Fibroblast of the aortic adventitia (primary cell): Measurements from ENCODE around the gene NFIB. TPM values are rescaled to one million over a fixed set of nuclear protein-coding genes. Genes with fewer than 3 reads are reported as not detected.
A peak's percentile ranks its signal among the peaks of the same experiment; 100 is the strongest.

Experiments
- DNase-seq: peaks from one replicate; pipeline ENCODE4 v3.0.0-alpha.2; 2010; ENCODE audit warnings: low read depth
- H3K4me3 ChIP-seq: 2 replicates; pipeline ENCODE4 v1.5.1; 2011; ENCODE audit warnings: low read depth, mild to moderate bottlenecking, control low read depth, low read length, moderate library complexity
- total RNA-seq: library from RNA; depleted of rRNA; stranded (reverse); fragments of >200 nt; gene quantifications from 2 replicates; pipeline ENCODE4 v1.2.3, GENCODE V29; 2012; ENCODE audit warnings: low replicate concordance
- TF ChIP-seq, protein P1 (sequence below): IDR thresholded peaks from 2 replicates; pipeline ENCODE4 v1.5.1; 2011; ENCODE audit warnings: mild to moderate bottlenecking, low read length, control low read depth, inconsistent platforms; ENCODE audit not compliant: insufficient read depth

Gene NFIB
- total RNA-seq, 1 donor: 111 TPM

DNA sequence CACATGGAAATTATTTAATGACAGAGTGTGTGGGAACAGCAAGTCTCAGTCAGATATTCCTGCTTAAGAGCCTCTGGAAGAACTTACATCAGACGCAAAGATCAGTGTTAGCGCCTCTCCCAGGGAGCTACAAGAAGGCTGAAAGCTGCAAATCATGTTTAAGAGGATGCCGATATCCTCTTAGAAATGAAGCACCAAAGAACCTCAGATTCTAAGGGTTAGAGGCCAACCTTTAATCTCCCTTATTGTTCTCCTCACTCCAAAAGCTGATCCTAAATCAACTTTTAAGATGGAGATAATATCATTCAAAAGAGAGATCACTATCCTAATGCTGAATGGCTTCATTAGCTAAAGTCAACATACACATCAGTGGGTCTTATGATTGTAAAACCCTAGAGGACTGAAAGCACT is 160.6 kb downstream of the NFIB start:
- H3K4me3 ChIP-seq: no peak overlapping the region
- DNase-seq: peak; percentile 63
- TF ChIP-seq, protein P1, sequence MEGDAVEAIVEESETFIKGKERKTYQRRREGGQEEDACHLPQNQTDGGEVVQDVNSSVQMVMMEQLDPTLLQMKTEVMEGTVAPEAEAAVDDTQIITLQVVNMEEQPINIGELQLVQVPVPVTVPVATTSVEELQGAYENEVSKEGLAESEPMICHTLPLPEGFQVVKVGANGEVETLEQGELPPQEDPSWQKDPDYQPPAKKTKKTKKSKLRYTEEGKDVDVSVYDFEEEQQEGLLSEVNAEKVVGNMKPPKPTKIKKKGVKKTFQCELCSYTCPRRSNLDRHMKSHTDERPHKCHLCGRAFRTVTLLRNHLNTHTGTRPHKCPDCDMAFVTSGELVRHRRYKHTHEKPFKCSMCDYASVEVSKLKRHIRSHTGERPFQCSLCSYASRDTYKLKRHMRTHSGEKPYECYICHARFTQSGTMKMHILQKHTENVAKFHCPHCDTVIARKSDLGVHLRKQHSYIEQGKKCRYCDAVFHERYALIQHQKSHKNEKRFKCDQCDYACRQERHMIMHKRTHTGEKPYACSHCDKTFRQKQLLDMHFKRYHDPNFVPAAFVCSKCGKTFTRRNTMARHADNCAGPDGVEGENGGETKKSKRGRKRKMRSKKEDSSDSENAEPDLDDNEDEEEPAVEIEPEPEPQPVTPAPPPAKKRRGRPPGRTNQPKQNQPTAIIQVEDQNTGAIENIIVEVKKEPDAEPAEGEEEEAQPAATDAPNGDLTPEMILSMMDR: no peak

DNA sequence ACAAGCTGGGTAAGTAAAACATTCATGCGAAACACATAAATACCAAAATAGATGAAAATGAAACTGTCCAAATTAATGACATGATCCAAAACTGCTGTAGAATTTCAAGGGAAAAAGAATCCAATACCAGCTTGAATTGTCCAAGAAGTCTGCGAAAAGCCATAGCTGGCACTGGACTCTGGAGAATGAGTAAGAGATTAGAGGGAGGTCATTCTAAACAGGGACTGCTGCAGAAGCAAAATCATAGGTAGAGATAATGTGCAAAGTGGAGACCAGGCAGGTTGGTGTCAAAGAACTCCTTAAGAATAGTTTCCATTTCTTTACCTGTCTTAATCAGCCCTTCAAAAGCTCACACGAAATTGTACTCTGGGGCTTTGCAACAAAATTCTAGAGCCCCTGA is 162.5 kb downstream of the NFIB start:
- DNase-seq: peak; percentile 39
- H3K4me3 ChIP-seq: no peak overlapping the region
- TF ChIP-seq, protein P1: no peak

DNA sequence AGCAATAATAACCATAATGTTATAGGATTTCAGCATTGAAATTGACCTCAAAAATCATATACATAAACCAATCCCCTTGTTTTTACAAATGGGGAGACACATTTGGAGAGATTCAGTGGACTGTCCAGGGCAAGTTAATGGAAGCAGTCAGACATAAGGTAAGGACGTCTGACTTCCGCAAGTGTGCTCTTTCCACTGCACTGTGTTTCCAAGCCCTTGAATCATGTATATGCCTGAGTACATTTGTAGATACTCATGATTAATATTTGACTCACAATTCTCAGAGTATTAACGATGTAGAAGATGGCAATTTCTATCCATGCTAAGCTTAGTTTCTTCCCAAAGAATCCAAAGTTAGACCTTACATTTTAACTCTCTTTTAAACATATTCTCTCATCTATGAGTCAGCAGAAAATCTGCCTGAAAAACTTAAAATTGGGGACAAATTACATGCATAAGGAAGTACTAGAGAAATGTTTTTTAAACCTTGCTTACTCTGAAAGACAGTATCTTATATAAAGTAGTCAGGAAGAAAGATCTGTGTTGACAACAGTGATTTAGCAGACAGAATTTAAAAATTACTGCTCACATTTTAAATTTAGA is 165.3 kb downstream of the NFIB start:
- TF ChIP-seq, protein P1: no peak
- peak; percentile 38 for DNase-seq
- H3K4me3 ChIP-seq: no peak overlapping the region

DNA sequence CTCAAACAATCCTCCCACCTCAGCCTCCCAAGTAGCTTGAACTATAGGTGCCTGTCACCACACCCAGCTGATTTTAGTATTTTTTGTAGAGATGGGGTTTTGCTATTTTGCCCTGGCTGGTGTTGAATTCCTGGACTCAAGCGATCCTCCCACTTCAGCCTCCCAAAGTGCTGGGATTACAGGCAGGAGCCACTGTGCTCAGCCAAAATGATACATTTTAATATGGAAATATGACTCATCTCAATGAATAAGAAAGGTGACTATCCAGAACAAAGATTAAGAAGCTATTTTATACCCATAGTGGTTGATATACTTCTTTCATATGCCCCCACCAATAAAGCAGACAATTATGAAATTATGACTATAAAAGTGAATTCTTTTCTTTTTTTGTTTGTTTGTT is 166.2 kb downstream of the NFIB start:
- TF ChIP-seq, protein P1: no peak

DNA sequence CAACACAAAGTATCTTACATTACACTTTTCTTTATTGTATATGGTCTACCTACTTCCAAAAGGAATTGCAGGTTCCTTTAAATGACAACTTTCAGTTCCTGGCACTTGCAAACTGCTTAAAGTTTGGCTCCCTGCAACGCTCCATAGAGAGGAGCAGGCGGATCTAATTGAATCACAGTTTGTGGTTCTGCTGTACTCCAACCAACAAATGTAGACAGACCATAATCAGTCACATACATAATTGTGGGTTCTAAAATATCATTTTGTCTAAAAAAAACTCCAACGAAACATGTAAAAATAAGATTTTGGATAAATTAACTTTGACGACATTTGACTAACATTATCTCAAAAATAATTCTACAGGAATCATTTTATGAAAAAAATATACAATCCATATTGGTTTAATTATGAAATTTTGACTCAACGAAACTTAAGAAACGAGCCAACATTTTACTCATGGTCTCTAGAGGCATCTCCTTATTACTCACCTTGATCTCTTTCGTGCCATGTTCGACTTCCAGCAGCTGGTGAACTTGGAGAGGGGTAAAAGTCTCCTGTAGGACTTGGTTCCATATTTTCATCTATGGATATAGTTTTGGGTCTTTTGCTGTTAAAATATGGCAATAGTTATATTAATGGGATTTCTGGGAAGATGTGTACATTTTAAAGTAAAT is 167.6 kb downstream of the NFIB start:
- peak; percentile 78 for DNase-seq
- no peak overlapping the region for H3K4me3 ChIP-seq
- TF ChIP-seq, protein P1: no peak

More for the DNA sequence above, 166.2 kb downstream of the NFIB start:
- H3K4me3 ChIP-seq: no peak overlapping the region
- no peak for DNase-seq

DNA sequence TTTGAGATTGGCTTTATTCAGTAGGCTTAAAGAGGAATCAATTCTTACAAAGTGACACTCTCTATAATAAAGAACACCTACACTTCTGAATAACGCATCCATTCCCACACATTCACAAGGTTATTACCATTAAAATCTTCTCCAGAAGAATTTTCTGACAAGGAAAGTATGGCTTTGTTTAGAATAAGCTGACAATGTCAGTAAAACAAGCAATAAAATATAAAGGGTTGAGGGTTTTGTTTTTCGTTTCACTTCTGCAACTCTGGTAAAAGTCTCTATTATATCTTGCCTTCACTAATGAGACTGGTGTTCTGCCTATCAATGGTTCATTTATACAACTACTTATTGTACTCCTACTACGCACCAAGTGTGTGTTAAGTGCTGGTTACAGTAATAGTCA is 169.7 kb downstream of the NFIB start:
- no peak for DNase-seq
- TF ChIP-seq, protein P1: no peak
- no peak overlapping the region for H3K4me3 ChIP-seq
